ENCODE results near the gene HLA-DQB2.
"Not testable (repeated sequence)": the region's sequence is repeated elsewhere in the genome, so short reads cannot be mapped to it uniquely, and the experiment has no call there.

HLA-DQB2 gene

GRCh38 chr6:32745649-32746048 is 17.7 kb downstream of the HLA-DQB2 start:
- DNase-seq (ENCODE audit: low read depth in 2 of 2): not testable (repeated sequence)

- DNase-seq (ENCODE audit: low read depth in 2 of 2): no peak
These were observed 18.6 kb downstream of the HLA-DQB2 start for GRCh38 chr6:32744776-32745175.

- DNase-seq (ENCODE audit: low read depth in 2 of 2): no peak
These were observed 21.0 kb downstream of the HLA-DQB2 start for GRCh38 chr6:32742374-32742773.

GRCh38 chr6:32741031-32741960 is 22.0 kb downstream of the HLA-DQB2 start, which contains the start of gene HLA-DQA2:
Gene HLA-DQA2 (plus strand): TSS chr6:32741391. CDS start chr6:32741444, 53 bp downstream.
- no peak for DNase-seq (ENCODE audit: low read depth in 2 of 2)

GRCh38 chr6:32738126-32738525 is 25.2 kb downstream of the HLA-DQB2 start:
- no peak for DNase-seq (ENCODE audit: low read depth in 2 of 2)

- no peak for DNase-seq (ENCODE audit: low read depth in 2 of 2)
These were observed 44.5 kb downstream of the HLA-DQB2 start for GRCh38 chr6:32718879-32719278.

- DNase-seq (ENCODE audit: low read depth in 2 of 2): no peak
These were observed 46.9 kb downstream of the HLA-DQB2 start for GRCh38 chr6:32716396-32716795.

GRCh38 chr6:32713241-32713640 is 50.1 kb downstream of the HLA-DQB2 start:
- no peak for DNase-seq (ENCODE audit: low read depth in 2 of 2)

- DNase-seq (ENCODE audit: low read depth in 2 of 2): no peak
These were observed 53.7 kb downstream of the HLA-DQB2 start for GRCh38 chr6:32709625-32710024.

Measured in fibroblast of skin of left quadriceps (primary cell).